RWPE1 (cell line): ENCODE results near the gene RIF1.

Source experiments
- CTCF ChIA-PET: fragments of 350-600 bp; sonication (Branson Sonifier 250); formaldehyde crosslinking; extraction: SDS; loops from one replicate; lab custom pipeline; 2021; lab: Yijun Ruan, JAX
- POLR2A ChIA-PET: fragments of 400-600 bp; formaldehyde crosslinking; extraction: SDS; loops from one replicate; lab custom pipeline; 2020; ENCODE audit warnings: antibody characterized with exemption; ENCODE audit not compliant: low non-redundant PET; lab: Yijun Ruan, JAX
- DNase-seq: peaks from one replicate; pipeline ENCODE4 v3.0.0; 2012; ENCODE audit warnings: low spot score
- H3K27ac ChIP-seq: fragments of 450-650 bp; 2 replicates; pipeline ENCODE4 v1.5.1; 2017
- CTCF ChIP-seq: fragments of 450-650 bp; conservative IDR thresholded peaks from 2 replicates; pipeline ENCODE4 v1.5.1; 2017; ENCODE audit warnings: low read depth, mild to moderate bottlenecking

Gene RIF1

DNA sequence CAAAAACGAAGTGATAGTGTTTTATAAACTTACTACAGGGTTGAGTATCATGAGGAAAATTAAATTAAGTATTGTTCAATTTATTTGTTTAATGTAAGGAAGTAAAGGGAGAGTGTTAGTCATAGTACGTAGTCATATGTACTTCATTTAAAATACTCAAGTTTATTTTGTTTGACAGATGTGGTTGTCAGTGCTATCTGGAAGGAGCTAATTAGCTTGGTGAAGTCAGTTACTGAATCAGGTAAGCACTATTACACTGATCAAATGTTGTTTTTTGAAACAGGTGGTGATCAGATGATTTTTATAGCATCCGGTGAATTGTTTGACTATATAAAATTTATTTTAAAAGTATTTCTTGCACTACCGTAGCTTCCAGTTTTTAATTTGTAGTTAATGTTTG, 28.8 kb downstream of the RIF1 start:
- H3K27ac ChIP-seq, result no peak overlapping the region
- POLR2A ChIA-PET, result no interaction called here
- CTCF ChIA-PET, result interaction anchor here (0.6 to 2.3 kb wide), 2 partner anchors 9 to 20 kb away, joined by 3 to 11 read pairs; no protein-coding TSS in a partner anchor

GRCh38 chr2:151439127-151439526, 29.4 kb downstream of the RIF1 start:
- TF ChIP-seq CTCF, result no peak
- ChIA-PET POLR2A (interaction anchor here (0.7 kb wide), 1 partner anchor 64 kb away, joined by 6 read pairs; no protein-coding TSS in a partner anchor), CTCF (interaction anchor here (0.6 kb wide), 1 partner anchor 943 kb away, joined by 4 read pairs; no protein-coding TSS in a partner anchor)
- no peak for DNase-seq
- H3K27ac ChIP-seq, result no peak overlapping the region

More for the DNA sequence above, 28.8 kb downstream of the RIF1 start:
- DNase-seq, result no peak
- no peak for TF ChIP-seq CTCF

DNA sequence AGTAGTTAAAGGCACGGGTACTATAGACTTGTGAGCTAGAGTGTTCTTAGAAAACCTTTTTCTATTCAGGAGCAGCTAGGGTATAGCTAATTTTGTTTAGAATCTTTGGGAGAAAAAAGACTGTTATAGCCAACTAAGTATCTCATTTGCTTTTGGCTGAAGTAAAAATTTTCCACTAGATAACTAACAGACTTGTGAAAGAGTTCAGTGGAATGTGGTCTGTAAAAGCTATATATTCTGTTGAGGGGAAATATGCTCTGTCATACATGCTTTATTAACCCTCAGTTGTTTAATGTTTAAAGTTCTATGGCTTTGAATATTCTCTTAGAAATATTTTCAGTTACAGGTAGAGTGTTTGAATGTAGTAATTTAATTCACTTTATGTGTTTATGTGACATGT, 49.7 kb downstream of the RIF1 start:
- POLR2A ChIA-PET, result no interaction called here
- TF ChIP-seq CTCF, result no peak

DNA sequence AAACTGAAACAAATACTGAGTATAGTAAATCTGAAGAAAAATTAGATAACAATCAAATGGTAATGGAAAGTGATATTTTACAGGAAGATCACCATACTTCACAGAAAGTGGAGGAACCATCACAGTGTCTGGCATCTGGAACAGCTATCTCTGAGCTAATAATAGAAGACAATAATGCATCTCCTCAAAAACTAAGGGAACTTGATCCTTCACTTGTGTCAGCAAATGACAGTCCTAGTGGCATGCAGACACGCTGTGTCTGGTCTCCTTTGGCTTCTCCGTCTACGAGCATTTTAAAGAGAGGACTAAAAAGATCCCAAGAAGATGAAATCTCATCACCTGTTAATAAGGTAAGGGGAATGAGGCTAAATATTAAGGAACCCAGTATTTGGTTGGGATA, 56.1 kb downstream of the RIF1 start:
- ChIA-PET CTCF (no interaction called here), POLR2A (no interaction called here)
- H3K27ac ChIP-seq, result no peak overlapping the region
- no peak for DNase-seq
- TF ChIP-seq CTCF, result no peak

More for the DNA sequence above, 49.7 kb downstream of the RIF1 start:
- CTCF ChIA-PET, result interaction anchor here (0.6 to 0.8 kb wide), 3 partner anchors 17 to 1706 kb away, joined by 3 read pairs; no protein-coding TSS in a partner anchor
- no peak overlapping the region for H3K27ac ChIP-seq
- DNase-seq, result no peak

- no peak overlapping the region for H3K27ac ChIP-seq
- ChIA-PET CTCF (no interaction called here), POLR2A (no interaction called here)
- DNase-seq, result no peak
- no peak for TF ChIP-seq CTCF
Observed at GRCh38 chr2:151470556-151470955, 60.9 kb downstream of the RIF1 start.

- POLR2A ChIA-PET, result no interaction called here
- CTCF ChIA-PET, result no interaction called here
- no peak for DNase-seq
- no peak for TF ChIP-seq CTCF
- H3K27ac ChIP-seq, result no peak overlapping the region
Observed at GRCh38 chr2:151472966-151473365, 63.3 kb downstream of the RIF1 start.

- H3K27ac ChIP-seq, result no peak overlapping the region
- POLR2A ChIA-PET, result no interaction called here
- no peak for DNase-seq
- CTCF ChIA-PET, result no interaction called here
- TF ChIP-seq CTCF, result no peak
Observed at GRCh38 chr2:151475071-151475470, 65.4 kb downstream of the RIF1 start.
